Measurements from ENCODE around the gene IP6K3. TPM values are rescaled to one million over a fixed set of nuclear protein-coding genes. Genes with fewer than 3 reads are reported as not detected.
A peak's percentile ranks its signal among the peaks of the same experiment; 100 is the strongest.

The IP6K3 gene
- total and polyA plus RNA-seq, 4 experiments from 2014 or later, result not detected

DNA sequence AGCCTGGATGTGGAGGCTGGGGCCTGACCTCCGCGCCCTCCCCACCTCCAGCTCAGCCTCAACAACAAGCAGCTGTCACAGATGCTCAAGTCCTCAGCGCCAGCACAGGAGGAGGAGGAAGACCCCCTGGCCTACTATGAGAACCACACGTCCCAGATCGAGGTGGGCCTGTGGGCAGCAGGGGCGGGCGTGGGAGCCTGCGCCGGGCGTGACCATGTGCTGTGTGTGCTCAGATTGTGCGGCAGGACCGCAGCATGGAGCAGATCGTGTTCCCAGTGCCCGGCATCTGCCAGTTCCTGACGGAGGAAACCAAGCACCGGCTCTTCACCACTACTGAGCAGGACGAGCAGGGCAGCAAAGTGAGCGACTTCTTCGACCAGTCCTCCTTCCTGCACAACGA is 58.7 kb downstream of the IP6K3 start:
- Mint-ChIP-seq H3K4me1 (peaks cover 11 to 42% (median 23%) of the 10 kb centered on the region in 4 donors), H3K9me3 (no peaks in the 10 kb centered on the region), H3K27ac (peak overlapping the region in 1 of 7 donors; percentile 29), H3K4me3 (no peak overlapping the region), H3K27me3 (no peaks in the 10 kb centered on the region), H3K36me3 (peaks cover 53 to 79% of the 10 kb centered on the region in 2 donors)
- ChIA-PET POLR2A (ENCODE audit: partially characterized antibody) (interaction anchor here (1.6 kb wide), 1 partner anchor 9 kb away, joined by 7 read pairs; no protein-coding TSS in a partner anchor), CTCF (ENCODE audit: partially characterized antibody) (interaction anchor here (1.2 kb wide), 1 partner anchor 13 kb away, joined by 3 read pairs; no protein-coding TSS in a partner anchor)
- H3K4me3 ChIP-seq (ENCODE audit: low read length in 2 of 2), result no peak overlapping the region
- H3K9me3 ChIP-seq (ENCODE audit: control insufficient read depth in 1 of 2, low read length in 2 of 2), result no peaks in the 10 kb centered on the region
- peaks cover 22% of the 10 kb centered on the region for H3K4me1 ChIP-seq (ENCODE audit: insufficient read depth, low read length)
- H3K27ac ChIP-seq (ENCODE audit: low read depth, low read length), result no peak overlapping the region
- H3K27me3 ChIP-seq (ENCODE audit: insufficient read depth, low read length), result no peaks in the 10 kb centered on the region
- intact Hi-C loops (cut with micrococcal nuclease), result no loop called here
- peaks cover 66% of the 10 kb centered on the region for H3K36me3 ChIP-seq (ENCODE audit: insufficient read depth, low read length)
- DNase-seq, result peak in 1 of 5 donors; percentile 26

DNA sequence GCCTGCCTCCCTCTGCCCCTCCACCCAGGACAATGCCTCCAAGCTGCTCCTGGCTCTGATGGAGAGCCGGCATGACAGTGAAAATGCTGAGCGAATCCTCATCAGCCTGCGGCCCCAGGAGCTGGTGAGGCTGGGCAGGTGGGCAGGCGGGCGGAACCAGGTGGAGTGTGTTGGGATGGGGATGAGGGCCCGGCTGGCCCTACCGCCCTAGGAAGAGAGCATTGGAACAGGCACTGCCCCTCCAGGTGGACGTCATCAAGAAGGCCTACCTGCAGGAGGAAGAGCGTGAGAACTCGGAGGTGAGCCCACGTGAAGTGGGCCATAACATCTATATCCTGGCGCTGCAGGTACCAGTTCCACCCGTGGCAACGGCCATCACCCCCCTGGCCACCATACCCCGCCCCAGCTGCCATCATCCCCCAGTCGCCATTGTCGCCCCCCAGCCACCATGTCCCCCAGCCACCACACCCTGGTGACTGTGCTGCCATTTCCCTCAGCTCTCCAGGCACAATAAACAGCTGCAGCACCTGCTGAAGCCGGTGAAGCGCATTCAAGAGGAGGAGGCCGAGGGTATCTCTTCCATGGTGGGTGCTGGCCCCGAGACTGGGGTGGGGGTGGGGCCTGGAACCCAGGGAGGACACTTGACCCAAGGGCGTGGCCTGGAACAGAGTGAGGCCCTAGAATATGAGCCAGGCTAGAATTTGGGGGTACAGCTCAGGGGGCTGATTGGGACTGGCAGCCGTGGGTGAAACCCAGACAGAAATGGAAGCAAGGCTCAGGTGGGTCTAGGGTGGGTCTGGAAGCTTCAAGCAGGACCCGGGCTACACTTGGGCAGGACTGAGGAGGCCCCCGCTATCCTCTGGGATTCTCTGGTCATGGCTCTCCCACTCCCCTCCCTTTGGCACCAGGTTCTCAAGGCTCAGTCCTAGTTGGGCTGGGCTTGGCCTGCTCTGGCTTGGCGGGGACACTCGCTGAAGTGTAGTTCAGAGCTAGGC is 59.4 kb downstream of the IP6K3 start:
- POLR2A ChIA-PET (ENCODE audit: partially characterized antibody), result interaction anchor here (1.0 to 1.6 kb wide), 2 partner anchors 10 to 24 kb away, joined by 3 to 7 read pairs; partner anchors contain the start of gene UQCC2
- Mint-ChIP-seq H3K9me3 (no peaks in the 10 kb centered on the region), H3K4me3 (no peak overlapping the region), H3K27ac (peak overlapping the region in 1 of 7 donors; percentile 14), H3K27me3 (no peaks in the 10 kb centered on the region), H3K4me1 (peaks cover 9 to 42% (median 21%) of the 10 kb centered on the region in 4 donors), H3K36me3 (peaks cover 52 to 79% of the 10 kb centered on the region in 2 donors)
- no peaks in the 10 kb centered on the region for H3K27me3 ChIP-seq (ENCODE audit: insufficient read depth, low read length)
- peaks cover 21% of the 10 kb centered on the region for H3K4me1 ChIP-seq (ENCODE audit: insufficient read depth, low read length)
- CTCF ChIA-PET (ENCODE audit: partially characterized antibody), result interaction anchor here (1.3 kb wide), 1 partner anchor 13 kb away, joined by 4 read pairs; no protein-coding TSS in a partner anchor
- H3K9me3 ChIP-seq (ENCODE audit: control insufficient read depth in 1 of 2, low read length in 2 of 2), result no peaks in the 10 kb centered on the region
- H3K27ac ChIP-seq (ENCODE audit: low read depth, low read length), result no peak overlapping the region
- intact Hi-C loops (cut with micrococcal nuclease), result no loop called here
- peaks cover 70% of the 10 kb centered on the region for H3K36me3 ChIP-seq (ENCODE audit: insufficient read depth, low read length)
- H3K4me3 ChIP-seq (ENCODE audit: low read length in 2 of 2), result no peak overlapping the region
- DNase-seq, result peak in 1 of 5 donors; percentile 27

DNA sequence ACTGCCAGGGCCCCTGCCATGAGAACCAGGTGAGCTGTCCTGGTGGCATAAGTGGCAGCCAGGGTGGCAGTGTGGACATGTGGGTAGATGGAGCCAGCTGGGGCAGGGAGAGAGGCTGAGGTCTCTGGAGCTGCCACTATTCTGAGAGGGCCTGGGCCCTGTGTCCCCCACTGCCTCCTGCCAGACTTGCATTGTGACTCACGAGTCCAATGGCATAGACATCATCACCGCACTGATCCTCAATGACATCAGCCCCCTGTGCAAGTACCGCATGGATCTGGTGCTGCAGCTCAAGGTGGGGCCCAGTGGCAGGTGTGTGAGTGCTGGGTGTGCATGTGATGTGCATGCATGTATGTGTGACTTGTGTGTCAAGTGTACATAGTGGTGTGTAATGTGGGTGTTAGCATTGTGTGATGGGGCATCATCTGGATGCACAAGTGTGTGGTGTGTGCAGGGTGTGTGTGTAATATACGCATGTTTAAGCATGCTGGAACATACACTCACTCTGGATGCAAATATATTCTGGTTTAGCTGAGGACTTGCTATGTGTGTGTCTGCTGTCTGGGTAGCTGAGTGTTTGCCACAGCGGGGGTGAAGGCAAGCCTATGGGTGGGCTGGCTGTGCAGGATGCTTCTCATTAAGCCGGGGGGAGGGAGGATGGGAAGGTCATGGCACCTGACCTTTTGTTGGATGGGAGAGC is 60.3 kb downstream of the IP6K3 start:
- H3K27ac Mint-ChIP-seq, result peak overlapping the region in 6 of 7 donors; percentile 14 to 77 (median 55)
- no peaks in the 10 kb centered on the region for H3K9me3 ChIP-seq (ENCODE audit: control insufficient read depth in 1 of 2, low read length in 2 of 2)
- intact Hi-C loops (cut with micrococcal nuclease), result no loop called here
- peaks cover 70% of the 10 kb centered on the region for H3K36me3 ChIP-seq (ENCODE audit: insufficient read depth, low read length)
- H3K4me1 Mint-ChIP-seq, result peaks cover 6 to 34% (median 15%) of the 10 kb centered on the region in 4 donors
- peaks cover 54 to 80% of the 10 kb centered on the region in 2 donors for H3K36me3 Mint-ChIP-seq
- peak in 1 of 5 donors; percentile 24 for DNase-seq
- CTCF ChIA-PET (ENCODE audit: partially characterized antibody), result interaction anchor here (1.3 kb wide), 1 partner anchor 14 kb away, joined by 4 read pairs; no protein-coding TSS in a partner anchor
- no peak overlapping the region for H3K27ac ChIP-seq (ENCODE audit: low read depth, low read length)
- H3K4me3 Mint-ChIP-seq, result no peak overlapping the region
- H3K27me3 ChIP-seq (ENCODE audit: insufficient read depth, low read length), result no peaks in the 10 kb centered on the region
- H3K4me1 ChIP-seq (ENCODE audit: insufficient read depth, low read length), result peaks cover 14% of the 10 kb centered on the region
- H3K4me3 ChIP-seq (ENCODE audit: low read length in 2 of 2), result no peak overlapping the region
- POLR2A ChIA-PET (ENCODE audit: partially characterized antibody), result no interaction called here
- no peaks in the 10 kb centered on the region for H3K27me3 Mint-ChIP-seq
- H3K9me3 Mint-ChIP-seq, result no peaks in the 10 kb centered on the region

DNA sequence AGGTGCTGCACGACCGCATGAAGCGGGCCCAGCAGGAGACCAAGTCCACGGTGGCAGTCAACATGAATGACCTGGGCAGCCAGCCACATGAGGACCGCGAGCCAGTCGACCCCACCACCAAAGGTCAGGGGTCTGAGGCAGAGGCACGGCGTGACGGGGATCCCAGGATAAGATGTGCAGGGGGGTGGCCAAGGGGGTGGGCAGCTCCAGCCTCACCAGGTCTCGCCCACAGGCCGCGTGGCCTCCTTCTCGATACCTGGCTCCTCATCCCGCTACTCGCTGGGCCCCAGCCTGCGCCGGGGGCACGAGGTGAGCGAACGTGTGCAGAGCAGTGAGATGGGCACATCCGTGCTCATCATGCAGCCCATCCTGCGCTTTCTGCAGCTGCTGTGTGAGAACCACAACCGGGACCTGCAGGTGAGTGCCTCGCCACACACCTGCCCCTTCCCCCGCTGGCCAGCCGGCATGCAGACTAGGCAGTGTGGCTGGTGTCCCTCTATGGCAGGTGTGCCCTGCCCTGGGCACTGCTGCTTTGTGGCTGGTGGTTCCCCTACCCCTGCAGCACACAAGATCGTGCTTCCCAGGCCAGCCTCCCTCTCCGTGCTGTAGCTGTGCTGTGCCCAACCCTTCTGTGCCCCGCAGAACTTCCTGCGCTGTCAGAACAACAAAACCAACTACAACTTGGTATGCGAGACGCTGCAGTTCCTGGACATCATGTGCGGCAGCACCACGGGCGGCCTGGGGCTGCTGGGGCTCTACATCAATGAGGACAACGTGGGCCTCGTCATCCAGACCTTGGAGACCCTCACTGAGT is 61.1 kb downstream of the IP6K3 start:
- H3K27ac ChIP-seq (ENCODE audit: low read depth, low read length), result no peak overlapping the region
- H3K4me3 ChIP-seq (ENCODE audit: low read length in 2 of 2), result no peak overlapping the region
- Mint-ChIP-seq H3K36me3 (peaks cover 52 to 79% of the 10 kb centered on the region in 2 donors), H3K4me3 (no peak overlapping the region), H3K9me3 (no peaks in the 10 kb centered on the region), H3K27me3 (no peaks in the 10 kb centered on the region), H3K4me1 (peaks cover 6 to 31% (median 13%) of the 10 kb centered on the region in 4 donors), H3K27ac (peak overlapping the region in 2 of 7 donors; percentile 37 to 67)
- DNase-seq, result peak in 1 of 5 donors; percentile 41
- intact Hi-C loops (cut with micrococcal nuclease), result no loop called here
- CTCF ChIA-PET (ENCODE audit: partially characterized antibody), result interaction anchor here (1.3 kb wide), 1 partner anchor 15 kb away, joined by 4 read pairs; no protein-coding TSS in a partner anchor
- no peaks in the 10 kb centered on the region for H3K27me3 ChIP-seq (ENCODE audit: insufficient read depth, low read length)
- peaks cover 68% of the 10 kb centered on the region for H3K36me3 ChIP-seq (ENCODE audit: insufficient read depth, low read length)
- H3K9me3 ChIP-seq (ENCODE audit: control insufficient read depth in 1 of 2, low read length in 2 of 2), result no peaks in the 10 kb centered on the region
- peaks cover 14% of the 10 kb centered on the region for H3K4me1 ChIP-seq (ENCODE audit: insufficient read depth, low read length)
- POLR2A ChIA-PET (ENCODE audit: partially characterized antibody), result no interaction called here

DNA sequence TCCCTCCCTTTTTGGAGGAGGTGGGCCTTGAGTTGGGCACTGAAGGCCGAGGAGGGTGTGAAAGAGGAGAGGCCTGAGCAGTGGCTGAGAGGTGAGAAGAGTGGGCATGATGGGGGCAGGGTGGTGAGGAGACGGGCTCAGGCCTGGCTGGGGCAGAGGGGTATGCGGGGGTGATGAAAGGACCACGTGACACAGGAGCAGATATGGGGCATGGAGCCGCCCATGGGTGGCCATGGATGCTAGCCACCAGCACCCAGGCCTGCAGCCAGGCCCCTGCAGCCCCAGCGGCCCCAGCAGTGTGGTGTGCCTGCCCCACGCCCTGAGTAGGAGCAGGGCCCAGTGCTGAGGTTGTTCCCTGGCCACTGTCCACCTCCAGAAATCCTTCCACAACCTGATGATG is 61.7 kb downstream of the IP6K3 start:
- ChIA-PET POLR2A (ENCODE audit: partially characterized antibody) (no interaction called here), CTCF (ENCODE audit: partially characterized antibody) (no interaction called here)
- Histone ChIP-seq H3K4me3 (ENCODE audit: low read length in 2 of 2) (no peak overlapping the region), H3K27me3 (ENCODE audit: insufficient read depth, low read length) (no peaks in the 10 kb centered on the region), H3K27ac (ENCODE audit: low read depth, low read length) (no peak overlapping the region), H3K4me1 (ENCODE audit: insufficient read depth, low read length) (peaks cover 14% of the 10 kb centered on the region), H3K36me3 (ENCODE audit: insufficient read depth, low read length) (peaks cover 73% of the 10 kb centered on the region), H3K9me3 (ENCODE audit: control insufficient read depth in 1 of 2, low read length in 2 of 2) (no peaks in the 10 kb centered on the region)
- intact Hi-C loops (cut with micrococcal nuclease), result no loop called here
- peak overlapping the region in 2 of 7 donors; percentile 15 to 90 for H3K27ac Mint-ChIP-seq
- peaks cover 48 to 80% of the 10 kb centered on the region in 2 donors for H3K36me3 Mint-ChIP-seq
- no peak overlapping the region for H3K4me3 Mint-ChIP-seq
- peaks cover 6 to 31% (median 13%) of the 10 kb centered on the region in 4 donors for H3K4me1 Mint-ChIP-seq
- DNase-seq, result peak in 1 of 5 donors; percentile 8
- no peaks in the 10 kb centered on the region for H3K9me3 Mint-ChIP-seq
- no peaks in the 10 kb centered on the region for H3K27me3 Mint-ChIP-seq

DNA sequence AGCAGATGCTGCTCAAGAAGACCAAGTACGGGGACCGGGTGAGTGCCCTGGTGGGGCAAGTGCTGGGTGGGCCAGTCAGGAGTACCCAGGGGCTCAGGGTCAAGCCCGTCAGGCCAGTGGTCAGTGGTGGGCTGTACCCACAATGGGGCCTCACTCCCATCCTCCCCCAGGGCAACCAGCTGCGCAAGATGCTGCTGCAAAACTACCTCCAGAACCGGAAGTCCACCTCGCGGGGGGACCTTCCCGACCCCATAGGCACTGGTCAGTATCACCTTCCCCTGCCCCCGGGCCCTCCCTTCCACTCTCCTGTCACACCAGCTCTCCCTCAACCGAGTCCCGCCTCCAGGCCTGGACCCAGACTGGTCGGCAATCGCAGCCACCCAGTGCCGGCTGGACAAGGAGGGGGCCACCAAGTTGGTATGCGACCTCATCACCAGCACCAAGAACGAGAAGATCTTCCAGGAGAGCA is 62.2 kb downstream of the IP6K3 start:
- H3K27ac Mint-ChIP-seq, result peak overlapping the region in 2 of 7 donors; percentile 10 to 66
- Histone ChIP-seq H3K27me3 (ENCODE audit: insufficient read depth, low read length) (no peaks in the 10 kb centered on the region), H3K9me3 (ENCODE audit: control insufficient read depth in 1 of 2, low read length in 2 of 2) (no peaks in the 10 kb centered on the region), H3K36me3 (ENCODE audit: insufficient read depth, low read length) (peaks cover 75% of the 10 kb centered on the region), H3K4me3 (ENCODE audit: low read length in 2 of 2) (no peak overlapping the region), H3K27ac (ENCODE audit: low read depth, low read length) (no peak overlapping the region), H3K4me1 (ENCODE audit: insufficient read depth, low read length) (peaks cover 14% of the 10 kb centered on the region)
- H3K4me1 Mint-ChIP-seq, result peaks cover 6 to 27% (median 13%) of the 10 kb centered on the region in 4 donors
- H3K4me3 Mint-ChIP-seq, result no peak overlapping the region
- no peak for DNase-seq
- intact Hi-C loops (cut with micrococcal nuclease), result no loop called here
- no peaks in the 10 kb centered on the region for H3K27me3 Mint-ChIP-seq
- peaks cover 47 to 80% of the 10 kb centered on the region in 2 donors for H3K36me3 Mint-ChIP-seq
- POLR2A ChIA-PET (ENCODE audit: partially characterized antibody), result interaction anchor here (0.8 to 2.3 kb wide), 3 partner anchors 10 to 63 kb away, joined by 3 to 22 read pairs (median 5); partner anchors contain the start of genes ITPR3 and UQCC2
- H3K9me3 Mint-ChIP-seq, result no peaks in the 10 kb centered on the region
- CTCF ChIA-PET (ENCODE audit: partially characterized antibody), result interaction anchor here (1.2 to 2.4 kb wide), 3 partner anchors 16 to 77 kb away, joined by 3 to 14 read pairs (median 10); partner anchors contain the start of gene UQCC2

Measured in CD4-positive, alpha-beta memory T cell (primary cell).